Right lobe of liver (tissue), 6 donors: ENCODE results near the gene PCGF5. TPM values are rescaled to one million over a fixed set of nuclear protein-coding genes. Genes with fewer than 3 reads are reported as not detected.
"Not testable (repeated sequence)": the region's sequence is repeated elsewhere in the genome, so short reads cannot be mapped to it uniquely, and the experiment has no call there.

Source experiments
- ATAC-seq, 4 donors: fragments of 200-7000 bp; cut with Tn5 transposase; one replicate each; pipeline ENCODE4 v1.9.1; 2020; ENCODE audit warnings: mild to moderate bottlenecking in 4 of 4, moderate library complexity in 4 of 4
- DNase-seq, 3 donors: peaks; one replicate each; pipeline ENCODE4 v3.0.0-alpha.2; 2020
- H3K27ac ChIP-seq, 3 donors: fragments of 200-600 bp; one replicate each; pipeline ENCODE4 v1.8.0; 2022
- H3K27me3 ChIP-seq, 2 donors: fragments of 200-600 bp; one replicate each; pipeline ENCODE4 v1.8.0; 2022
- H3K36me3 ChIP-seq, 4 donors: fragments of 200-600 bp; sonication (generic) in 1 of 4; one replicate each; pipeline versions ENCODE4 v1.5.1 to v1.8.0; 2017 to 2022; ENCODE audit warnings: control low read depth in 1 of 4
- H3K4me1 ChIP-seq, 4 donors: fragments of 200-600 bp; sonication (generic) in 1 of 4; one replicate each; pipeline versions ENCODE4 v1.5.1 to v1.8.0; 2017 to 2022; ENCODE audit warnings: control low read depth in 1 of 4
- H3K4me3 ChIP-seq, 3 donors: fragments of 200-600 bp; one replicate each; pipeline ENCODE4 v1.8.0; 2022
- H3K9me3 ChIP-seq, 4 donors: fragments of 200-600 bp; sonication (generic) in 1 of 4; one replicate each; pipeline versions ENCODE4 v1.5.1 to v1.8.0; 2017 to 2022; ENCODE audit warnings: control low read depth in 1 of 4
- POLR2A ChIP-seq: fragments of 450-650 bp; IDR thresholded peaks from one replicate; pipeline ENCODE4 v1.6.1; 2017; ENCODE audit warnings: antibody characterized with exemption, mild to moderate bottlenecking
- WGBS: methylation state at CpG from one replicate; pipeline ENCODE4 v1.1.6; 2018; ENCODE audit warnings: low coverage, low lambda C conversion rate; ENCODE audit not compliant: insufficient coverage; ENCODE audit errors: missing lambda C conversion rate; 5-methylcytosine and 5-hydroxymethylcytosine counted together
- intact Hi-C, 2 donors: fragments of 100-400 bp; cut with DNase I; formaldehyde crosslinking; loops; one replicate each; pipeline versions ENCODE4 v1.11.2 to v1.14.1; 2022
- total RNA-seq, 6 experiments: library from RNA; depleted of rRNA in 2 of 6; stranded (reverse); fragments of >200 nt in 2 of 6; fragmentation: NEBNext Ultra II Directional in 3 of 6; extraction: Animal tissue kit (Norgen Biotek cat#: 25700) in 3 of 6; gene quantifications; one replicate each; pipeline versions ENCODE4 v1.1.0 to v1.2.4, GENCODE V29; 2016 to 2023
- TF ChIP-seq, protein P1 (sequence below), 4 donors: fragments of 200-600 bp in 3 of 4; fragments of 450-650 bp in 1 of 4; IDR thresholded peaks; one replicate each; pipeline versions ENCODE4 v1.5.1 to v1.8.0; 2016 to 2022; ENCODE audit warnings: antibody characterized with exemption in 4 of 4, mild to moderate bottlenecking in 2 of 4
- donor health status: DM: no; HTN: yes; CAD: no.
- donor health status: DM: no; HTN: no; CAD: no.
- donor health status: DM: no; HTN: no; CAD: no.
- donor health status: DM: no; HTN: yes; CAD: no.
- donor health status: DM: no; HTN: yes; CAD: no.

Gene PCGF5
- total RNA-seq, 6 experiments from 2014 or later, result 25.6 to 30.9 (median 30.0) TPM

DNA sequence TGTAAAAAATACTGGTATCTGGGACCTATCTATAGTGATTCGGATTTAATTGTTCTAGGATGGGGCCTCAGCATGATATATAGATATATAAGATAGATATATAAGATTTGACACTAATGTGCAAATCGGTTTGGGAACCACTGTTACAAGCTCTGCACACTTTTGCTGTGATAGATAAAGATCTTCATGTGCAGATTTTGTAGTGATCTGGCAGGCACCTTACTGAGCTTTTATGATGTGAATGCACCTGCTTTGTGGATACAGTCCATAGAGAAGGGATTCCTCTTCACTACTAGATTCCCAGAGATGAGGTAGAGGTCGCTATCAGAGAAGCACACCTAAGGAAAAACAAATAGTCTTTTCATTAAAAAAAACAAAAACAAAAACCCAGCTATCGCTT is 33.3 kb upstream of the PCGF5 start:
- WGBS, result 94% methylated on average over 4 of the region's 4 CpGs
- H3K27ac ChIP-seq, result no peak overlapping the region
- no peaks in the 10 kb centered on the region for H3K9me3 ChIP-seq
- DNase-seq (no peak), ATAC-seq (no peak)
- intact Hi-C loops, result no loop called here
- no peak for TF ChIP-seq POLR2A
- TF ChIP-seq, protein P1, sequence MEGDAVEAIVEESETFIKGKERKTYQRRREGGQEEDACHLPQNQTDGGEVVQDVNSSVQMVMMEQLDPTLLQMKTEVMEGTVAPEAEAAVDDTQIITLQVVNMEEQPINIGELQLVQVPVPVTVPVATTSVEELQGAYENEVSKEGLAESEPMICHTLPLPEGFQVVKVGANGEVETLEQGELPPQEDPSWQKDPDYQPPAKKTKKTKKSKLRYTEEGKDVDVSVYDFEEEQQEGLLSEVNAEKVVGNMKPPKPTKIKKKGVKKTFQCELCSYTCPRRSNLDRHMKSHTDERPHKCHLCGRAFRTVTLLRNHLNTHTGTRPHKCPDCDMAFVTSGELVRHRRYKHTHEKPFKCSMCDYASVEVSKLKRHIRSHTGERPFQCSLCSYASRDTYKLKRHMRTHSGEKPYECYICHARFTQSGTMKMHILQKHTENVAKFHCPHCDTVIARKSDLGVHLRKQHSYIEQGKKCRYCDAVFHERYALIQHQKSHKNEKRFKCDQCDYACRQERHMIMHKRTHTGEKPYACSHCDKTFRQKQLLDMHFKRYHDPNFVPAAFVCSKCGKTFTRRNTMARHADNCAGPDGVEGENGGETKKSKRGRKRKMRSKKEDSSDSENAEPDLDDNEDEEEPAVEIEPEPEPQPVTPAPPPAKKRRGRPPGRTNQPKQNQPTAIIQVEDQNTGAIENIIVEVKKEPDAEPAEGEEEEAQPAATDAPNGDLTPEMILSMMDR (IDR thresholded peaks at IDR 0.05), result no peak
- no peak overlapping the region for H3K4me3 ChIP-seq
- H3K27me3 ChIP-seq, result no peaks in the 10 kb centered on the region
- no peaks in the 10 kb centered on the region for H3K4me1 ChIP-seq
- no peaks in the 10 kb centered on the region for H3K36me3 ChIP-seq

DNA sequence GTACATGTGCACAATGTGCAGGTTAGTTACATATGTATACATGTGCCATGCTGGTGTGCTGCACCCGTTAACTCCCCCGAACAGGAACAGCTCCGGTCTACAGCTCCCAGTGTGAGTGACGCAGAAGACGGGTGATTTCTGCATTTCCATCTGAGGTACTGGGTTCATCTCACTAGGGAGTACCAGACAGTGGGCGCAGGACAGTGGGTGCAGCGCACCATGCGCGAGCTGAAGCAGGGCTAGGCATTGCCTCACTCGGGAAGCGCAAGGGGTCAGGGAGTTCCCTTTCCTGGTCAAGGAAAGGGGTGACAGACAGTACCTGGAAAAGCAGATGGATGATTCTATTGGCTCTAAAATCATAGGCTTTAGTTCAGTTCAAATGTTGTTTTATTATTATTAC is 32.5 kb upstream of the PCGF5 start:
- H3K4me1 ChIP-seq, DNase-seq, H3K27ac ChIP-seq, intact Hi-C loops, ATAC-seq, H3K36me3 ChIP-seq, H3K9me3 ChIP-seq, H3K4me3 ChIP-seq, H3K27me3 ChIP-seq: not testable (repeated sequence)
- 91% methylated on average over 10 of the region's 11 CpGs for WGBS

DNA sequence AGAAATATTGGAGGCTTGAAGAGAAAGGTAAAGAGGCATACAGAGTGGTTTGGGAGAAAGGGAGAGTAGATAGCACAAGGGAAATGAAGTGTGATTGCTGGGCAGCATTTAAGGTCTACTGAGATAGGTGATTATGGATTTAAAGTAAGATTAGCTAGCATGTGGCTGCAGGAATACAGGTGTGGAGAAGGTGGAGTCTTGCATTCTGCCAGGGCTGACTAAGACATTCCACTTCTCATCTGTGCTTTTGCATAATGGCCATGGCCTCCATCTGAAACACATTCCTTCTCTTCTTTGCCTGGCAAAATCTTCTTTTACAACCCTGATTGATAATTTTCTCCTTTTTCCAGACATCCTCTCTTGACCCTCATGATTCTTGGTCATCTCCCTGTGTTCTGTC is 31.6 kb upstream of the PCGF5 start:
- Histone ChIP-seq H3K4me3 (no peak overlapping the region), H3K27me3 (no peaks in the 10 kb centered on the region), H3K36me3 (no peaks in the 10 kb centered on the region), H3K9me3 (no peaks in the 10 kb centered on the region), H3K4me1 (no peaks in the 10 kb centered on the region), H3K27ac (no peak overlapping the region)
- intact Hi-C loops, result no loop called here
- TF ChIP-seq, protein P1 (IDR thresholded peaks at IDR 0.05), result no peak
- DNase-seq, result no peak
- no peak for ATAC-seq

DNA sequence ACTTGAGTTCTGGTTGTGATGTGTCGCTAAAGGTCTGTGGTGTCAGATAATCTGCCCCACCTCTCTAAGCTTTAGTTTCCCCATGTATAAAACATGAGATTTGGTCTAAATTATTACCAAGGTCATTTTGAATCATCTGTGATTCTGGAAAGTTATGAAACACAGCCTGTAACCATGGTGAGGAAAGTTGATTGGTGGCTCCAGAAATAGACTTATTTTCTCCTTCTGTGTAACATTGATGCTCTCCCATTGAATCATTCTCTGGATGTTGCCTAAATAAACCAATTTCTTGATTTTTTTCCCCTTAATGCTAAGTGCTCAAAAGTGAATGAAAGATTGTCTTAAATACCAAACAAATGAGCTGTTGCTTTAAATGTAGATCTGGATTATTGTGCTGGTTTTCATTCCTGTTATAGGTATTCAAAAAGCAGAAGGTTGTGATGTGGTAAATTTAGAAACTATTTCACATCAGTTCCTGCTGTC is 30.0 kb upstream of the PCGF5 start:
- DNase-seq (no peak), ATAC-seq (no peak)
- Histone ChIP-seq H3K4me3 (no peak overlapping the region), H3K27ac (no peak overlapping the region), H3K9me3 (no peaks in the 10 kb centered on the region), H3K27me3 (no peaks in the 10 kb centered on the region), H3K4me1 (no peaks in the 10 kb centered on the region), H3K36me3 (no peaks in the 10 kb centered on the region)
- TF ChIP-seq POLR2A, result no peak
- TF ChIP-seq, protein P1 (IDR thresholded peaks at IDR 0.05), result no peak
- intact Hi-C loops, result no loop called here
- WGBS, result 100% methylated on average over 1 of the region's 1 CpG

DNA sequence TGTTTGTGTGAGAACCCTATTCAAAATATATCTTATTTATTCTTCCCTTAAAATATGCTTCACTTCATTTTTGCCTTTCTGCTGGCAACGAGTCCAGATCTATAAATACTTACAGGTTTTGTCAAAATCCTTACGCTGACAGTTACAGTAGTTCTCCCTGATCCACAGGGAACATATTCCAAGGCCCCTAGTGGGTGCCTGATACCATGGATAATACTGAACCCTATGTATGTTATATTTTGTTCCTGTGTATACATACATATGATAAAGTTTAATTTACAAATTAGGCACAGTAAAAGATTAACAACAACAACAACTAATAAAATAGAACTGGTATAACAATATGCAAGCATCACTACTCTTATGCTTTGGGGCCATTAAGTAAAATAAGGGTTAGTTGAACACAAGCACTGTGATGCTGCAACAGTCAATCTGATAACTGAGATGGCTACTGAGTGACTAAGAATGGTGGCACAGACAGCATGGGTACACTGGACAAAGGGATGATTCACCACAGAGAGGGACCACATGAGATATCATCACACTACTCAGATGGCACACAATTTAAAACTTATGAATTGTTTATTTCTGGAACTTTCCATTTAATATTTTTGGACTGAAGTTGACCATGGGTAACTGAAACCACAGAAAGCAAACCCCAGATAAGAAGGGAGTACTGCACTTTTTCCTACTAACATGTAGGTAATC is 29.4 kb upstream of the PCGF5 start:
- H3K9me3 ChIP-seq, result no peaks in the 10 kb centered on the region
- WGBS, result 79% methylated on average over 2 of the region's 2 CpGs
- intact Hi-C loops, result no loop called here
- H3K27me3 ChIP-seq, result no peaks in the 10 kb centered on the region
- no peak for TF ChIP-seq POLR2A
- TF ChIP-seq, protein P1 (IDR thresholded peaks at IDR 0.05), result no peak
- no peak overlapping the region for H3K4me3 ChIP-seq
- peak in 1 of 4 donors; percentile 76 for ATAC-seq
- H3K36me3 ChIP-seq, result no peaks in the 10 kb centered on the region
- no peak for DNase-seq
- H3K27ac ChIP-seq, result no peak overlapping the region
- no peaks in the 10 kb centered on the region for H3K4me1 ChIP-seq
